Measurements from ENCODE around the gene IMMT.

DNA sequence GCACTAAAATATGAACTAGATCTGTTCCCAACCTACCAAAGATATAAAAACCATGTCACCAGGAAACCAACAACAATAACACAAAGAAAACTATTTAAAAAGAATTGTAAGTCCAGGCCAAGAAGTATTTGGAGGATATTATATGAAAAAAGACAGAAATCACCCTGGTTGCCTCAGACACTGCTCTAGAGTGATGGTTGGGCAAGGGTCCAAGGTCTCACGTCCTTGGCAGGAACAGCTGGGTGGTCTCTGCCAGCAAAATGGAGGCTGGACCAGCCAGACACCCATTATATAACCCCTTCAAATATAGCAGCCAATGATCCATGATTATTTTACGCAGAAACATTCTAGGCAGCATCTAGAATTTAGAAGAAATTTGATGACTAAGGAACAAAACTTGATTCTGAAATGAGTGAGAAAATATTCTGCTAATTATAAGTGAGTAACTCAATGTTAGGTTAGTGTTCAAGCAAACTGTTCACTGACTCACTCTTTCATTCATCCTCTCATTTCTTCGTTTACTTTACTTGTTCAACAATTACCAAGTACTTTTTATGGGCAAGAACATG lies 39.4 kb upstream of the IMMT start:
- TF ChIP-seq, protein P1, sequence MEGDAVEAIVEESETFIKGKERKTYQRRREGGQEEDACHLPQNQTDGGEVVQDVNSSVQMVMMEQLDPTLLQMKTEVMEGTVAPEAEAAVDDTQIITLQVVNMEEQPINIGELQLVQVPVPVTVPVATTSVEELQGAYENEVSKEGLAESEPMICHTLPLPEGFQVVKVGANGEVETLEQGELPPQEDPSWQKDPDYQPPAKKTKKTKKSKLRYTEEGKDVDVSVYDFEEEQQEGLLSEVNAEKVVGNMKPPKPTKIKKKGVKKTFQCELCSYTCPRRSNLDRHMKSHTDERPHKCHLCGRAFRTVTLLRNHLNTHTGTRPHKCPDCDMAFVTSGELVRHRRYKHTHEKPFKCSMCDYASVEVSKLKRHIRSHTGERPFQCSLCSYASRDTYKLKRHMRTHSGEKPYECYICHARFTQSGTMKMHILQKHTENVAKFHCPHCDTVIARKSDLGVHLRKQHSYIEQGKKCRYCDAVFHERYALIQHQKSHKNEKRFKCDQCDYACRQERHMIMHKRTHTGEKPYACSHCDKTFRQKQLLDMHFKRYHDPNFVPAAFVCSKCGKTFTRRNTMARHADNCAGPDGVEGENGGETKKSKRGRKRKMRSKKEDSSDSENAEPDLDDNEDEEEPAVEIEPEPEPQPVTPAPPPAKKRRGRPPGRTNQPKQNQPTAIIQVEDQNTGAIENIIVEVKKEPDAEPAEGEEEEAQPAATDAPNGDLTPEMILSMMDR (IDR thresholded peaks at IDR 0.05), result no peak
- TF ChIP-seq POLR2A (IDR thresholded peaks at IDR 0.05), result no peak

All from tibial nerve (tissue), 3 donors.